HG03439 (cell line): ENCODE measurements around the gene FAM131B.
"Not testable (repeated sequence)": the region's sequence is repeated elsewhere in the genome, so short reads cannot be mapped to it uniquely, and the experiment has no call there.

Source experiments
- ATAC-seq: cut with Tn5 transposase; IDR thresholded peaks from one replicate; pipeline ENCODE4 v1.9.1; 2021; ENCODE audit warnings: mild to moderate bottlenecking, moderate library complexity; ENCODE audit not compliant: unreplicated experiment

Gene FAM131B

GRCh38 chr7:143395187-143396149, 33.0 kb upstream of the FAM131B start:
- ATAC-seq: no peak

- no peak for ATAC-seq
Observed at GRCh38 chr7:143394777-143395176, 32.3 kb upstream of the FAM131B start.

- ATAC-seq: no peak
Observed at GRCh38 chr7:143394068-143394467, 31.6 kb upstream of the FAM131B start.

- no peak for ATAC-seq
Observed at GRCh38 chr7:143393267-143394041, 30.9 kb upstream of the FAM131B start.

- no peak for ATAC-seq
Observed at GRCh38 chr7:143392875-143393266, 30.4 kb upstream of the FAM131B start.

GRCh38 chr7:143392427-143392826, 29.9 kb upstream of the FAM131B start:
- not testable (repeated sequence) for ATAC-seq

- ATAC-seq: no peak
Observed at GRCh38 chr7:143391462-143392404, 29.2 kb upstream of the FAM131B start.

- ATAC-seq: no peak
Observed at GRCh38 chr7:143390773-143391317, 28.3 kb upstream of the FAM131B start.

- no peak for ATAC-seq
Observed at GRCh38 chr7:143390104-143390772, 27.7 kb upstream of the FAM131B start.

GRCh38 chr7:143389316-143390103, 27.0 kb upstream of the FAM131B start:
- ATAC-seq: no peak

GRCh38 chr7:143388491-143389101, 26.1 kb upstream of the FAM131B start:
- ATAC-seq: no peak

GRCh38 chr7:143388051-143388450, 25.5 kb upstream of the FAM131B start:
- ATAC-seq: no peak

GRCh38 chr7:143387156-143387975, 24.9 kb upstream of the FAM131B start:
- ATAC-seq: no peak

GRCh38 chr7:143385891-143386781, 23.6 kb upstream of the FAM131B start:
- no peak for ATAC-seq

- ATAC-seq: no peak
Observed at GRCh38 chr7:143384661-143385631, 22.4 kb upstream of the FAM131B start.

- no peak for ATAC-seq
Observed at GRCh38 chr7:143384148-143384547, 21.6 kb upstream of the FAM131B start.
